GM21528 (cell line): ENCODE results near the gene CBX6.

ENCODE experiments used
- ATAC-seq: cut with Tn5 transposase; IDR thresholded peaks from one replicate; pipeline ENCODE4 v1.9.1; 2021; ENCODE audit warnings: mild to moderate bottlenecking, moderate library complexity; ENCODE audit not compliant: unreplicated experiment, low FRiP score

The CBX6 gene

GRCh38 chr22:38874529-38875222 is 2.7 kb upstream of the CBX6 start:
- ATAC-seq, result no peak

GRCh38 chr22:38873469-38874411 is 1.7 kb upstream of the CBX6 start:
- ATAC-seq, result no peak

GRCh38 chr22:38872831-38873248 is 824 bp upstream of the CBX6 start:
- no peak for ATAC-seq

GRCh38 chr22:38871360-38872171 is 450 bp downstream of the CBX6 start:
- peak; percentile 15 for ATAC-seq

GRCh38 chr22:38870791-38871359 is 1.1 kb downstream of the CBX6 start:
- ATAC-seq, result no peak

- no peak for ATAC-seq
These were observed 1.7 kb downstream of the CBX6 start for GRCh38 chr22:38870312-38870741.

GRCh38 chr22:38869663-38870062 is 2.4 kb downstream of the CBX6 start:
- ATAC-seq, result no peak

GRCh38 chr22:38868886-38869381 is 3.1 kb downstream of the CBX6 start:
- ATAC-seq, result no peak

GRCh38 chr22:38868286-38868721 is 3.7 kb downstream of the CBX6 start:
- no peak for ATAC-seq

- ATAC-seq, result no peak
These were observed 4.3 kb downstream of the CBX6 start for GRCh38 chr22:38867471-38868285.

GRCh38 chr22:38867124-38867455 is 4.9 kb downstream of the CBX6 start:
- ATAC-seq, result no peak

- ATAC-seq, result no peak
These were observed 5.5 kb downstream of the CBX6 start for GRCh38 chr22:38866399-38867123.

- no peak for ATAC-seq
These were observed 6.0 kb downstream of the CBX6 start for GRCh38 chr22:38866024-38866398.

GRCh38 chr22:38865201-38866023 is 6.6 kb downstream of the CBX6 start:
- ATAC-seq, result no peak

GRCh38 chr22:38864361-38865191 is 7.4 kb downstream of the CBX6 start:
- ATAC-seq, result no peak

GRCh38 chr22:38863531-38864131 is 8.4 kb downstream of the CBX6 start:
- ATAC-seq, result no peak
